Adipocyte (in vitro differentiated cells): ENCODE measurements around the gene ACER1.

Experiments
- DNase-seq: peaks from one replicate; pipeline ENCODE4 v3.0.0-alpha.2; 2015; ENCODE audit warnings: low read depth
- H3K27me3 ChIP-seq: replicated peaks from 2 replicates; pipeline ENCODE4 v1.7.0; 2013; ENCODE audit warnings: mild to moderate bottlenecking, low read length, moderate library complexity; ENCODE audit not compliant: control insufficient read depth, insufficient read depth
- H3K36me3 ChIP-seq: 2 replicates; pipeline ENCODE4 v1.7.0; 2013; ENCODE audit warnings: low read length, mild to moderate bottlenecking, moderate library complexity; ENCODE audit not compliant: control insufficient read depth, insufficient read depth, severe bottlenecking
- H3K4me1 ChIP-seq: 2 replicates; pipeline ENCODE4 v1.7.0; 2013; ENCODE audit warnings: mild to moderate bottlenecking, low read length, moderate library complexity; ENCODE audit not compliant: control insufficient read depth, insufficient read depth
- H3K4me3 ChIP-seq: 2 replicates; pipeline ENCODE4 v1.7.0; 2013; ENCODE audit warnings: mild to moderate bottlenecking, low read length, moderate library complexity
- H3K9ac ChIP-seq: 2 replicates; pipeline ENCODE4 v1.7.0; 2013; ENCODE audit warnings: mild to moderate bottlenecking, low read length, moderate library complexity
- H3K9me3 ChIP-seq: 2 replicates; pipeline ENCODE4 v1.7.0; 2013; ENCODE audit warnings: mild to moderate bottlenecking, low read length, moderate library complexity; ENCODE audit not compliant: control insufficient read depth

ACER1 gene

DNA sequence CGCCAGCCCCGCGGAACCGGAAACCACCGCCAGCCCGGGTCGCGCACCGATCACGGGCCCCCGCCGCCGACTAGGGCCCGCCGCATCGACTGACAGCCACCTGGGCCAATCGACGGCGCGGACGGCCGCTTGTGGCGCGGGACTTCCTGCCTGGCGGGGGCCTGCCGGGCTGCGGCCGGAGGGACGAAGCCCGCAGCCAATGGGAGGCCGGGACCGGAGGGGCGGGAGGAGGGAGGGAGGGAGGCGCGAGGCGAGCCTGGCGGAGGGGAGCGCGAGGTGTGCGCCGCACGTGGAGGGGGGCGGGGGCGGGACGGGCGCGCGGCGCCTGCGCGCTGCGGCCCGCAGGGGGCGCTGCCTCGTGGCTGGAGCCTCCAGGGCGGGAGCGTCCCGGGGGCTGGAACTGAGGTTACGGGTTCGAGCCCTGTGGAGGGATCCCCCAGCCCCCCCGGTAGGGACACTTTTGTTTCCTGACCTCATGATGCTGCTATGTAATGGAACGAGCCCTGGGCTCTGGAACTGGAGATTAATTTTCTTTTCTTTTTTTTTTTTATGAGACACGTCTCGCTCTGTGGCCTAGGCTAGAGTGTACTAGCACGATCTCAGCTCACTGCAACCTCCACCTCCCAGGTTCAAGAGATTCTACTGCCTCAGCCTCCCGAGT lies 53.4 kb downstream of the ACER1 start, which contains the start of gene MLLT1:
MLLT1 (minus strand) TSS at position 45 of the 661 bp plus-strand sequence. CDS start 191 bp downstream, outside the sequence.
- Histone ChIP-seq H3K9me3 (no peaks in the 10 kb centered on the region), H3K4me3 (peak within 1 kb of the TSS; percentile 91), H3K9ac (peak within 1 kb of the TSS; percentile 95), H3K36me3 (no peaks in the 10 kb centered on the region), H3K4me1 (peaks cover 40% of the 10 kb centered on the region), H3K27me3 (no peaks in the 10 kb centered on the region)
- peak; percentile 99 for DNase-seq

DNA sequence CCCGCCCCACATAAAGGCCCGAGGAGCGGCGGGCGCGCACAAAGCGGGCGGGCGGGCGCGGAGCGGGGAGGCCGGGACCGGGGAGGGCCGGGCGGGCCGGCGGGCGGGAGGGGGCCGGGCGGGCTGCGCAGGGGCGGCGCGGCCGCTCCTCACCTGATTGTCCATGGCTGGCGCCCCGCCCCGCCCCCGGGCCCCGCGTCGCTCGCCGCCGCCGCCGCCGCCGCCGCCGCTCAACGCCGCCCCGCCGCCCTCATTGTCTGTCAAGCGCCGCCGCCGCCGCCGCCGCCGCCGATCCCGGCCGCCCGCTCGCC lies 53.8 kb downstream of the ACER1 start:
- Histone ChIP-seq H3K36me3 (no peaks in the 10 kb centered on the region), H3K4me3 (peak overlapping the region; percentile 91), H3K27me3 (no peaks in the 10 kb centered on the region), H3K4me1 (peaks cover 44% of the 10 kb centered on the region), H3K9me3 (no peaks in the 10 kb centered on the region), H3K9ac (peak overlapping the region; percentile 95)
- DNase-seq = no peak

DNA sequence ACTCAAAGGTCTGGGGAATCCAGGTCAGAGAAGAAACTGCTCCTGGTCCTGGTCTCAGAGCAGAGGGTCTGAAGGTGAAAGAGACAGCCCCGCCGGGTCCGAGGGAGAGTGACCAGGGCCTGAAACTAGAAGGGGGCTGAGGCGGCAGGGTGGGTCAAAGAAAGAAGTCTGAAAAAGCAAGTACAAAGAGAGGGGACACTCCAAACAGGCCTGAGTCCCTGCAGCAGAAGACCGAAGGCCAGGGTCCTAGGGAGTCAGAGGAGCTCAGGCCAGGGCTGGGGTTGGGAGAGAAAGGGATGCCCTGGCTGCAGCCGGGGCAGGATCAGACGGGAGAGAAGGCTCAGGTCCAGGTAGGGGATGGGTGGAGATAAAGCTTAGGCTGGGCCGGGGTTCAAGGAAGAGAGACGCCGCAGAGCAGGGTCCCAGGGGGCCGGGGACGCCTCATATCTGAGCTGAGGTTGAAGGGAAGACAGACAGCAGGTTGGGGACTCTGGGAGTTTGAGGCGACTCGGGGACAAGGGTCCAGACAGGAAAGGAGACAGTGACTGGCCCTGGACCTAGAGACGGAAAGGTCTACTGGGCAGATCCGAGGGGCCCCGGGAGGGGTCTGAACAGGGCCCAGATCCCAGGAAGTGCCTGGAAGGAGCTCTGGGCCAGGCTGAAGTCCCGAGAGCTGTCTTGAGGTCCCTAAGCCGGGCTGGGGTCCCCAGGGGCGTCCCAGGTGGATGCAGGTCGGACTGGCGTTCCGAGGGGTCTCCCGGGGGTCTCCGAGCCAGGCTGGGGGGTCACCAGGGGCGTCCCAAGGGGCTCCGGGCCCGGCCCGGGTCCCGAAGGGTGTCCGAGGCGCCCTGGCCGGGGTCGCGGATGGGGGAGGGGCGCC lies 54.4 kb downstream of the ACER1 start:
- Histone ChIP-seq H3K4me1 (peaks cover 50% of the 10 kb centered on the region), H3K36me3 (no peaks in the 10 kb centered on the region), H3K9me3 (no peaks in the 10 kb centered on the region), H3K27me3 (no peaks in the 10 kb centered on the region), H3K4me3 (peak overlapping the region; percentile 91), H3K9ac (peak overlapping the region; percentile 95)
- DNase-seq = peak; percentile 42

DNA sequence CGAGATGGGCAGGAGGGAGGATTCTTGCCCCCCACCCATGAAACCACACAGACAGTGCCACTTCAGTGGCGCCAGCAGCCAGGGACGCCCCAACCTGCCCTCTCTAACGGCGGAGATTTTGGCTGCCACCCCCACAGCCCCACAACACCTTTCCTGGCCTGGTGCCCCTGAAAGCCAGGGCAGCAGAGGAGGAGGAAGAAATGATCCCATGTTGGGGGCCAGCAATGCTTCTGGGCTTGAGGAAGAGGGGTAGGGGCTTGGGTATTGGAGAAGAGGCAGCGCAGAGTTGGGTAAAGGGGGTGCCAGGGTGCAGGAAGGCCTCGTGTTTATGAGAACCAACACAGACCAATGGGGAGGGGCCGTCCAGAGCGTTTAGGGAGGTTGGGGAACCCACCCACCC lies 55.4 kb downstream of the ACER1 start:
- no peaks in the 10 kb centered on the region for H3K36me3 ChIP-seq
- H3K9me3 ChIP-seq = no peaks in the 10 kb centered on the region
- no peak for DNase-seq
- H3K4me1 ChIP-seq = peaks cover 59% of the 10 kb centered on the region
- peak overlapping the region; percentile 95 for H3K9ac ChIP-seq
- H3K27me3 ChIP-seq = no peaks in the 10 kb centered on the region
- peak overlapping the region; percentile 91 for H3K4me3 ChIP-seq

DNA sequence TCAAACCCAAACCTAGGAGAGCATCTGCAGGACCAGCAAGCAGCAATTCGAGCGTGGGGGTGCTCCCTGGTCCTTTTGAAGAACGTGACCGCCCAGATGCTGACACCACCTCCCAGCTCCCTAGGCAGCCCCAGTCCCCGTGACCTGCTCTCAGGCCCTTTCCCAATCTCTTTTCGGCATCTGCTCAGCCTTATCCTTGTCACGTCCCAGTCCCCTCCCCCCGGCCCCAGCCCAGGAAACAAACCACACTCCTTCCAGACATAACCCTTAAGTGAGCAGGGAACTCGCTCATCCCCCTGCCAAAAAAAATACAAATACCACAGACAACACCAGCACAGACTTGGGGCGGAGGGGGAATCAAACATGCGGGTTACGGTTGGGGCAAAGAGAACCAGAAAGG lies 57.0 kb downstream of the ACER1 start:
- peak; percentile 63 for DNase-seq
- no peaks in the 10 kb centered on the region for H3K27me3 ChIP-seq
- peak overlapping the region; percentile 67 for H3K4me3 ChIP-seq
- no peaks in the 10 kb centered on the region for H3K9me3 ChIP-seq
- peak overlapping the region; percentile 95 for H3K9ac ChIP-seq
- H3K36me3 ChIP-seq = no peaks in the 10 kb centered on the region
- peaks cover 75% of the 10 kb centered on the region for H3K4me1 ChIP-seq

DNA sequence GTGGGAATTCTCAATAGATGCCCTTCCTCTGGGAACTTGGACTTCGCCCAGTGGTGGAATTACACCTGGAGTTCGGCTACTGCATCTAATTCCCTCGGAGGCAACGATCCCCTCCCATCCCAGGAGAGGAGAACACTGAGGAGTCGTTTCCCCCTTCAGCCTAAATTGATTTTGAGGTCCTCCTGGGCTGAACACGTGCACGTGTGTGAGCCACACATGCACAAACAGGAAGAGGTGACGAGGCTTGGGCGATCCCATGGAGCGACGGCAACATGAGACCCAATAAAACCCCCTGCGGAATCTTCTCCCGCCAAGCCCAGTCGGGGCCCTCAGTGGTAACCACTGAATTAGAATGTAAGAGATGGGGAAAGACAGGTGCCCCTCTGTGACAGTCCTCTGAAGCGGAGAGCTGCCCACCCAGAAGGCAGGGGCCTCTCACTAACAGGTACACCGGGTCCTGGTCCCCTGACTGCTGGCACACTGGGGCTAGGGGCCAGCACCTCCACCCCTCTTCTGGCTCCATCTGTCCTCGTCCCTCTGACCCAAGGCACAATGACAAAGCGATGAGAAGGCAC lies 58.2 kb downstream of the ACER1 start:
- H3K4me1 ChIP-seq = peaks cover 87% of the 10 kb centered on the region
- peak overlapping the region; percentile 51 for H3K4me3 ChIP-seq
- peaks cover 4% of the 10 kb centered on the region for H3K36me3 ChIP-seq
- no peaks in the 10 kb centered on the region for H3K27me3 ChIP-seq
- peak overlapping the region; percentile 74 for H3K9ac ChIP-seq
- DNase-seq = no peak
- no peaks in the 10 kb centered on the region for H3K9me3 ChIP-seq

DNA sequence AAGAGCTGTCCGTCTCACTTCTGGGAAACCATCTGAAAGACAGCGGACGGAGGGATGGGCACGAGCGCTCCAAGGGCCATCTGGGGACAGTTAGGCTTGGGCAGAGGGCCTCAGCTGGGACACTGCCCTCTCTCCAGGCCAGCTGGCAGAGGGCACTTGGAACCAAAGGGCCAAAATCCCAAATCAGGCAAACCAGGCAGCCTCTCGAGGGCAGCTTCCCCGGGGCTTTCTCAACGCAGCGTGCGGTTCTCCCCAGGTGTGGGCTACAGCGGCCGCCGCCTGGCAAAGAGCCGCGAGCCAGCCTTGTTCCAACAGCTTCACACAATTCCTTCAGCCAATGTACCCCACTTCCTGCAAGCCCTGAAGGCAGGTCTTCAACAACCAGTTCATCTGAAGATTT lies 58.7 kb downstream of the ACER1 start:
- Histone ChIP-seq H3K27me3 (no peaks in the 10 kb centered on the region), H3K4me1 (peaks cover 88% of the 10 kb centered on the region), H3K36me3 (peaks cover 9% of the 10 kb centered on the region), H3K9me3 (no peaks in the 10 kb centered on the region), H3K4me3 (peak overlapping the region; percentile 51), H3K9ac (peak overlapping the region; percentile 74)
- no peak for DNase-seq

DNA sequence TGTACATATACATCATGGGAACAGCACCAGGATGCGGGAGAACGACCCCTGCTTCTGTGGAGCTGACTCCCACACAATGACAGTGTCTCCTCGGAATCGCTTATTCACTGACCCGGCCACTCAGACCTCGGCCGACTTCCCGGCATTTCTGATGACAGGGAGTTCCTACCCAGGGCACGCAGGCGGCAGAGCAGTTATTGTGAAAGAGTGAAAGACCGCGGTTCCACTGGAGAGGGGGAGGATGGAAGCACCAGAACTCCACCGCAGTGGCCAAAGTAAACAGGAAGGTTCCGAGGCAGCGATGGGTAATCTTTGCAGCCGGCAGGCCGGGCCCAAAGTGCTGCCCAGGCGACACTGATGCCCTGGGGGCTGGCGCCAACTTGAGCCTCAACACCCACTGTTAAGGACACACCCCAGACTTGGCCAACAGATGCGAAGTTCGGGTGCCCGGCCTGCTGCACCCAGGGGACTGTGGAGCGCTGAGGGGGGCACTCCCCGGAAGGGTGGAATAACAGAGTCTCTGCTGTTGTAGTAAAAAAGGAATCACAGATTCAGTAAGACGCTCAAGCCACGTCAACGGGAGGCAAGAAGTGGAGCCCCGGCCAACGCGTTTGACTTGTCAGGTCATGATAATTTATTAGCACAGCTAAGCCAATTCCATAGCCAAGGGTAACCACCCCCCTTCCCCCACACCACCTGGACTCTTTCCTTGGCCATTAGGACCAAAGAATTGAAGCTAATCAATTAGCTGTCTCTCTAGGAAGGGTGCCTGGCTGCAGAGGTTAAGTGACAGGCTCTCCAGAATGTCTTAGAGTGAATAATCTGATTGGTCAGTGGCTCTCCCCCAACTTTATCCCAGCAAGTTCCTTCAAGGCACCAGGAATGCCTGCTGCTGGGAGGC lies 59.5 kb downstream of the ACER1 start:
- no peaks in the 10 kb centered on the region for H3K9me3 ChIP-seq
- peak; percentile 98 for DNase-seq
- H3K4me1 ChIP-seq = peaks cover 93% of the 10 kb centered on the region
- peak overlapping the region; percentile 74 for H3K9ac ChIP-seq
- H3K36me3 ChIP-seq = peaks cover 17% of the 10 kb centered on the region
- no peaks in the 10 kb centered on the region for H3K27me3 ChIP-seq
- H3K4me3 ChIP-seq = peak overlapping the region; percentile 51

DNA sequence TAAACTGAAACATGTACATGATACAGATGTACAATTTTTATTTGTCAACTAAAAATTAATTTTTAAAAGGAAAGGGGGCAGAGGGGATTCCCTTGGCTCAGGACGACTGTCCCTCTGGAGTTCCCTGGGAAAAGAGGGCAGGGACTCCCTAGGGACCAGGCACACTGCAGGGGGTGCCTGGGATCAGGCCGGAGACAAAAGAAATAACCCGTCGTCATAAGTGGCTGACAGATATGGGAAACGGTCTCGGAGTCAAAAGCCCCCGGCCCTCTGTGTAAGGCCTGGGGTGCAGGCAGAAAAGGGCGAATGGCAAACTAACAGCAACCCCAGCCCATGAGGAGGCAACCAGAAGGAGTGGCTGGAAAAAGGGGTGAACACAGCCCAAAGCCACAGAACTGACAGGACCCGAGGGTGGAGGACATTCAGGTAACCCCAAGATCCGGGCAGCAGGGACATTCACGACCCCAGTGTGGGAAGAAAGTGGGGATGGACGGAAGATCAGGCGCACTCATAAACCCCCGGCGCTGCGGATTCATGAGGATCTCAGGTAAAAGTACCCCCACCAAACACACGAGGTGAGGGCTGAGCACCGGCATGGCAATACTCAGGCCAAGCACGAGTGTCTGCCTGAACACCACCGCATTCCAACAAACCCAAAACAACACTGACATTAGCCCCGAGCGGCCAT lies 60.4 kb downstream of the ACER1 start:
- no peak for DNase-seq
- peaks cover 25% of the 10 kb centered on the region for H3K36me3 ChIP-seq
- H3K9ac ChIP-seq = peak overlapping the region; percentile 74
- H3K4me3 ChIP-seq = peak overlapping the region; percentile 46
- no peaks in the 10 kb centered on the region for H3K27me3 ChIP-seq
- H3K4me1 ChIP-seq = peaks cover 84% of the 10 kb centered on the region
- H3K9me3 ChIP-seq = no peaks in the 10 kb centered on the region

DNA sequence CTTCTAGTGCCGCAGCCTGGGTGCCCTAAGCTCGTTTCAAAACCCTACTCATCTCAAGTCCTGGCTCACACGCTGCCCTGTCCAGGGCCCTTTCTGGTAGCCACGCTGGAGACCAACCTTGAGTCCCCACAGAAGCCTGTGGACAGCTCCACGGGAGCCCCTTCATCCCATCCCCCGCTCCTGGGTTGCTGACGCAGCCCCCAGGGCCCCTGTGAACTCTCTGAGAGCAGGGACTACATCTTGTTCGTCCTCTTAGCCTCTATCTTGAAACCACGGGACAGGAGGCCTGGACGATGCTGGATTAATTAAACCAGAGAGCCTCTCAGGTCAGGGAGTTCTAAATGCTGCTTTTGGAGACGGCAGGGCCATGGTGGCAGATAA lies 61.0 kb downstream of the ACER1 start:
- Histone ChIP-seq H3K9ac (peak overlapping the region; percentile 74), H3K27me3 (no peaks in the 10 kb centered on the region), H3K4me1 (peaks cover 78% of the 10 kb centered on the region), H3K9me3 (no peaks in the 10 kb centered on the region), H3K4me3 (peak overlapping the region; percentile 71), H3K36me3 (peaks cover 32% of the 10 kb centered on the region)
- DNase-seq = no peak
